Measurements from ENCODE around the gene IGSF21.

The IGSF21 gene

DNA sequence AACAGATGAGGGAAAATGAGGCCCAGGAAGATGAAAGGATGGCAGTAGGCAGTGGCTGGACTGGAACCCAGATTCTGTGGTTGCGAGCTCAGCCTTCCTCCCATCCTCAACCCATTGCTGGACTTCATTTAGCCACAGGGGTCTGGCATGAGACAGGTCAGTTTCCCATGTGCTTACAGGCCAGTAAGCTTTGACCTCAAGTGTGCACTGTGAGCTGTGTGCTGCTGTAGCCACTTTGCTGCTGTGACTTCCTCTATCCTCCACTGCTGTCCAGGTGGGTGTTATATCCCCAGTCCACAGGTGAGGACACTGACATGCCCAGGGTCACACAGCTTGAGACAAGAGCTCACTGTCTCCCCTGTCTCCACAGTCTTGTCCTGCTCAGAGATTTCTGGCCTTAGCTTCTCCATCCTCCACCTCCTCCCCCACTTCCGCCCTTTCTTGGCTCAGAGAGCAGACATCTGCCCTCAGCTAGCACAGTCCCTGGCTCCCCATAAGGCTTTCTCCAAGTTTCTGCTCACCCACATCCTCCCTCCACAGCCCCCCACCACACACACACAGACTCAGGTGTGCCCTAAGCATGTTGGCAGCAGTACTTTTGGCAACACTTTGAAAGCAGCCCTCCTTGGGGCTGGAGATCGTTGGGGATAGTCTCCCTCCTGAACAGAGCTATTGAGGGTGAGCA lies 7.3 kb downstream of the IGSF21 start:
- Histone ChIP-seq H3K79me2 (ENCODE audit: control insufficient read depth, low read length) (no peaks in the 10 kb centered on the region), H3K4me1 (ENCODE audit: control insufficient read depth, low read length) (no peaks in the 10 kb centered on the region), H3K9me2 (replicated peaks; ENCODE audit: control insufficient read depth, low read length) (no peaks in the 10 kb centered on the region), H3K9me3 (ENCODE audit: control insufficient read depth, insufficient read depth, low read length) (no peaks in the 10 kb centered on the region), H3K4me2 (ENCODE audit: low read length) (no peak overlapping the region), H3K27ac (ENCODE audit: low read depth, low read length) (no peak overlapping the region), H3K36me3 (ENCODE audit: control insufficient read depth, low read length) (no peaks in the 10 kb centered on the region), H4K20me1 (ENCODE audit: control insufficient read depth, insufficient read depth, low read depth, low read length) (no peaks in the 10 kb centered on the region), H3K4me3 (ENCODE audit: low read length) (no peak overlapping the region), H3F3A (ENCODE audit: control insufficient read depth, insufficient read depth) (no peaks in the 10 kb centered on the region), H3K27me3 (ENCODE audit: control insufficient read depth, low read length) (no peaks in the 10 kb centered on the region; the same call in 1 of the 2 replicates)
- TF ChIP-seq, protein P1, sequence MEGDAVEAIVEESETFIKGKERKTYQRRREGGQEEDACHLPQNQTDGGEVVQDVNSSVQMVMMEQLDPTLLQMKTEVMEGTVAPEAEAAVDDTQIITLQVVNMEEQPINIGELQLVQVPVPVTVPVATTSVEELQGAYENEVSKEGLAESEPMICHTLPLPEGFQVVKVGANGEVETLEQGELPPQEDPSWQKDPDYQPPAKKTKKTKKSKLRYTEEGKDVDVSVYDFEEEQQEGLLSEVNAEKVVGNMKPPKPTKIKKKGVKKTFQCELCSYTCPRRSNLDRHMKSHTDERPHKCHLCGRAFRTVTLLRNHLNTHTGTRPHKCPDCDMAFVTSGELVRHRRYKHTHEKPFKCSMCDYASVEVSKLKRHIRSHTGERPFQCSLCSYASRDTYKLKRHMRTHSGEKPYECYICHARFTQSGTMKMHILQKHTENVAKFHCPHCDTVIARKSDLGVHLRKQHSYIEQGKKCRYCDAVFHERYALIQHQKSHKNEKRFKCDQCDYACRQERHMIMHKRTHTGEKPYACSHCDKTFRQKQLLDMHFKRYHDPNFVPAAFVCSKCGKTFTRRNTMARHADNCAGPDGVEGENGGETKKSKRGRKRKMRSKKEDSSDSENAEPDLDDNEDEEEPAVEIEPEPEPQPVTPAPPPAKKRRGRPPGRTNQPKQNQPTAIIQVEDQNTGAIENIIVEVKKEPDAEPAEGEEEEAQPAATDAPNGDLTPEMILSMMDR (IDR thresholded peaks at IDR 0.05; ENCODE audit: low read depth, low read length, poor library complexity, severe bottlenecking) = no peak
- TF ChIP-seq EZH2phosphoT487 (IDR thresholded peaks at IDR 0.05; ENCODE audit: borderline replicate concordance, low read length) = no peak

DNA sequence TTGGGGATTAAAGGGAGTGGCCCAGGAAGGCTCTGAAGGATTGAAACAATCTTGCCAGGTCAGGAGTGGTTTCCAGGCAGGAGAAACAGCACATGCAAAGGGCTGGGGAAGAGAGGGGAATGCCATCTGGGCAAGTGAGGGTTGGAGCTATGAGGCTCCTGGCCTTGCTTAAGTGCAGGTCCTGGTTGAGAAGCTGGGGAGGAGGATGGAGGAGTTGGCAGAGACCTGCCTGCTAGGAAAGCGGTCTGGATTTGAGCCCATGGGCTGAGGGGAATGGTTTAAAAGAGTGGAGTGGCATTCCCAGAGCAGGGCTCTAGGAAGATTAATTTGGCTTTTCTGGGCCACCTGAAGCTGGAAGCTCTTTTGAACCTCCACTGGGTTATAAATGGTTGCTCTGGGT lies 9.2 kb downstream of the IGSF21 start:
- H3F3A ChIP-seq (ENCODE audit: control insufficient read depth, insufficient read depth) = no peaks in the 10 kb centered on the region
- H3K4me3 ChIP-seq (ENCODE audit: low read length) = no peak overlapping the region
- H3K27ac ChIP-seq (ENCODE audit: low read depth, low read length) = no peak overlapping the region
- H3K27me3 ChIP-seq (ENCODE audit: control insufficient read depth, low read length) = no peaks in the 10 kb centered on the region; the same call in 1 of the 2 replicates
- H4K20me1 ChIP-seq (ENCODE audit: control insufficient read depth, insufficient read depth, low read depth, low read length) = no peaks in the 10 kb centered on the region
- no peaks in the 10 kb centered on the region for H3K36me3 ChIP-seq (ENCODE audit: control insufficient read depth, low read length)
- H3K9me3 ChIP-seq (ENCODE audit: control insufficient read depth, insufficient read depth, low read length) = no peaks in the 10 kb centered on the region
- H3K4me1 ChIP-seq (ENCODE audit: control insufficient read depth, low read length) = no peaks in the 10 kb centered on the region
- H3K4me2 ChIP-seq (ENCODE audit: low read length) = no peak overlapping the region
- no peaks in the 10 kb centered on the region for H3K79me2 ChIP-seq (ENCODE audit: control insufficient read depth, low read length)
- TF ChIP-seq, protein P1 (IDR thresholded peaks at IDR 0.05; ENCODE audit: low read depth, low read length, poor library complexity, severe bottlenecking) = no peak
- no peak for TF ChIP-seq EZH2phosphoT487 (IDR thresholded peaks at IDR 0.05; ENCODE audit: borderline replicate concordance, low read length)
- no peaks in the 10 kb centered on the region for H3K9me2 ChIP-seq (replicated peaks; ENCODE audit: control insufficient read depth, low read length)

DNA sequence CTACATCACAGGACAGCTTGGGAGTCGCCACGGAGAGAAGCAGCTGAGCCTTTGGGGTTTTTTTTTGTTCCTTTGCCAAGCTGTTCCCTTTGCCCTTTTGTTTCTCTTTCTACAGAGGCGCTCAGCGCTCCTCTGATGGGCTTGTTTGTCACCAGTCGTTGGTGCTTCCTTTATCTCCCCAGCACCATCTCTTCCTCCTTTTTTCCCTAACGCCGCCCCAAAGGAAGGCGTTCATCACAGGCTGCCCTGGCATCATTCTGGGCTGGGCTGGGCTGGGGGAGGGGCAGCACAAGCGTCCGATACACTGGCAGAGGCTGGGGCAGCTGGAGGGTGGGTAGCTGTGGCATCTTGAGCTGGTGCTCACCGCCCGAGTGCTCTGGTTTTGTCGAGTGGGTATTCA lies 10.5 kb downstream of the IGSF21 start:
- Histone ChIP-seq H3K36me3 (ENCODE audit: control insufficient read depth, low read length) (no peaks in the 10 kb centered on the region), H3K9me3 (ENCODE audit: control insufficient read depth, insufficient read depth, low read length) (no peaks in the 10 kb centered on the region), H3K4me2 (ENCODE audit: low read length) (no peak overlapping the region), H3K4me3 (ENCODE audit: low read length) (no peak overlapping the region), H3K27me3 (ENCODE audit: control insufficient read depth, low read length) (no peaks in the 10 kb centered on the region), H4K20me1 (ENCODE audit: control insufficient read depth, insufficient read depth, low read depth, low read length) (no peaks in the 10 kb centered on the region), H3K9me2 (replicated peaks; ENCODE audit: control insufficient read depth, low read length) (no peaks in the 10 kb centered on the region), H3F3A (ENCODE audit: control insufficient read depth, insufficient read depth) (no peaks in the 10 kb centered on the region), H3K27ac (ENCODE audit: low read depth, low read length) (no peak overlapping the region), H3K4me1 (ENCODE audit: control insufficient read depth, low read length) (no peaks in the 10 kb centered on the region), H3K79me2 (ENCODE audit: control insufficient read depth, low read length) (no peaks in the 10 kb centered on the region)
- no peak for TF ChIP-seq EZH2phosphoT487 (IDR thresholded peaks at IDR 0.05; ENCODE audit: borderline replicate concordance, low read length)
- TF ChIP-seq, protein P1 (IDR thresholded peaks at IDR 0.05; ENCODE audit: low read depth, low read length, poor library complexity, severe bottlenecking) = no peak
